Osteocyte (in vitro differentiated cells): Measurements from ENCODE around the gene FOXL3. TPM values are rescaled to one million over a fixed set of nuclear protein-coding genes. Genes with fewer than 3 reads are reported as not detected.

ENCODE experiments used
- DNase-seq: peaks from one replicate; pipeline ENCODE4 v3.0.0; 2021; ENCODE audit warnings: mixed read lengths; ENCODE audit not compliant: unreplicated experiment; ENCODE audit errors: extremely low spot score
- H3K27ac Mint-ChIP-seq: one replicate; pipeline ENCODE4 v1.8.0; 2021; ENCODE audit warnings: mild to moderate bottlenecking, mixed read lengths; ENCODE audit not compliant: unreplicated experiment
- H3K27me3 Mint-ChIP-seq: one replicate; pipeline ENCODE4 v1.8.0; 2021; ENCODE audit warnings: mixed read lengths; ENCODE audit not compliant: unreplicated experiment
- H3K36me3 Mint-ChIP-seq: one replicate; pipeline ENCODE4 v1.8.0; 2021; ENCODE audit warnings: mixed read lengths; ENCODE audit not compliant: unreplicated experiment
- H3K4me1 Mint-ChIP-seq: one replicate; pipeline ENCODE4 v1.8.0; 2021; ENCODE audit warnings: mixed read lengths; ENCODE audit not compliant: unreplicated experiment
- H3K4me3 Mint-ChIP-seq: one replicate; pipeline ENCODE4 v1.8.0; 2021; ENCODE audit warnings: mild to moderate bottlenecking, moderate library complexity, mixed read lengths; ENCODE audit not compliant: unreplicated experiment
- H3K9me3 Mint-ChIP-seq: one replicate; pipeline ENCODE4 v1.8.0; 2021; ENCODE audit warnings: mixed read lengths; ENCODE audit not compliant: unreplicated experiment
- CTCF ChIP-seq: fragments of 200-600 bp; sonication (generic); IDR thresholded peaks from 2 replicates; pipeline ENCODE4 v1.5.0; 2021; ENCODE audit warnings: antibody characterized with exemption, mild to moderate bottlenecking, moderate library complexity
- total RNA-seq: library from RNA; stranded (reverse); gene quantifications from 2 replicates; pipeline ENCODE4 v1.2.1, GENCODE V29; 2021

Gene FOXL3
- total RNA-seq, 1 donor from 2014 or later: not detected

- DNase-seq: no peak
- no peak overlapping the region for H3K4me3 Mint-ChIP-seq
- H3K36me3 Mint-ChIP-seq: peaks cover 47% of the 10 kb centered on the region
- no peaks in the 10 kb centered on the region for H3K4me1 Mint-ChIP-seq
- H3K27me3 Mint-ChIP-seq: no peaks in the 10 kb centered on the region
- TF ChIP-seq CTCF: no peak
- H3K27ac Mint-ChIP-seq: no peak overlapping the region
- no peaks in the 10 kb centered on the region for H3K9me3 Mint-ChIP-seq
Measured at GRCh38 chr7:259751-260405, 30.1 kb upstream of the FOXL3 start.

- H3K27ac Mint-ChIP-seq: no peak overlapping the region
- H3K27me3 Mint-ChIP-seq: no peaks in the 10 kb centered on the region
- TF ChIP-seq CTCF: no peak
- H3K4me1 Mint-ChIP-seq: no peaks in the 10 kb centered on the region
- H3K9me3 Mint-ChIP-seq: no peaks in the 10 kb centered on the region
- H3K36me3 Mint-ChIP-seq: peaks cover 39% of the 10 kb centered on the region
- no peak for DNase-seq
- no peak overlapping the region for H3K4me3 Mint-ChIP-seq
Measured at GRCh38 chr7:260441-261281, 29.3 kb upstream of the FOXL3 start.

DNA sequence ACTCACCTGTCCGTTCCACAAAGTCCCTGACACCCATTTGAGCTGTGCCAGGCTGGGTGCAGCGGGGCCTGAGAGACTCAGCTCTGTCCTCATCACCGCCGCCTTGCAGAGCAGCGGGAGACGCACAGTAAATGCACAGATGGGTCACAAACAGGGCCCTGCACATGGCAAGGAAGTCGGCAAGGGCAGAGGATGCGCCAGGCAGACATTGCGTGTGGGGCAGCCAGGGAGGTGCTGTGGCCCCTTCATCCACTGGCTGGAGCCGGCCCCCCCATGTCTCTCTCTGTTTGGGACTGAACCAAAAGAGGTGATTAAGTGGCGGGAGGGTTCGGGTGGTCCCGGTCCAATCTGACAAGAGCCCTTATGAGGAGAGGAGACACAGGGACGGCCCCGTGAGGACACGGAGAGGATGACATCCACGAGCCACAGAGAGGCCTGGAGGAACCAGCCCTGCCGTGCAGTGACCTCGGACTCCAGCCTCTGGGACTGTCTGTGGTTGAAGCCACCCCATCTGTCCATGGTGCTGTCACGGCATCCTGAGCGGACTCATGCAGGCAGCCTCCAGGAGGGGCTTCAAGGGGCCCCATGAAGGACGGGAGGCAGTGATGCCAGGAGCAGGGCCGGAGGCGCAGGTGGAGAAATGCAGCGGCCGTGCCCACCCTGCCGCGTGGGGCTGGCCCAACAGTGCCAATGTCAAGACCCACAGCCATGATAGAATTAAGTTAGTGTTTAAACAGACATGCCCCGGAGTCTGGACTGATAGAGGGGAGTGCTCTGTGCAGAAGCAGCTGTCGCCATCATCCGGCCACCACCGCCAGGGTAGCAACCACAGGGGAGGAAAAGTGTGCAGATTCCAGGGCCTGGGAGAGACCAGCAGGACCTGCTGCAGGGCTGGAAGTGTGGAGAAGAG lies 28.4 kb upstream of the FOXL3 start:
- no peaks in the 10 kb centered on the region for H3K4me1 Mint-ChIP-seq
- no peak for DNase-seq
- no peaks in the 10 kb centered on the region for H3K27me3 Mint-ChIP-seq
- no peaks in the 10 kb centered on the region for H3K9me3 Mint-ChIP-seq
- TF ChIP-seq CTCF: no peak
- H3K36me3 Mint-ChIP-seq: peaks cover 36% of the 10 kb centered on the region
- peak overlapping the region; percentile 47 for H3K27ac Mint-ChIP-seq
- H3K4me3 Mint-ChIP-seq: no peak overlapping the region

DNA sequence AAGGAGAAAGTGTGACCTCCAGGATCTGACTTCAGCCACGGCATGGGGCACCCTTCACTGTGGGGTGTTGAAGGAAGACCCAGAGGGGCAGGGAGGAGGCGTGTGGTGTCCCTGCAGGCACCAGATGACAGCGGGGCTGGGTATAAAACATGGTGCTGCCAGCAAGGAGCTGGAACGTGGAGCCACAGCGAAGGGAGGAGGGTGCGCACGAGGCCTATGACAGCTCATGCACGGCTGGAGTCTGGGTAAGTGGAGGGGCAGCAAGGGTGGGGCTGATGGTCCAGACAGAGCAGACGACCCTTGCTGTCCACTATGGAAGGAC lies 27.8 kb upstream of the FOXL3 start:
- Mint-ChIP-seq H3K36me3 (peaks cover 33% of the 10 kb centered on the region), H3K27me3 (no peaks in the 10 kb centered on the region), H3K4me3 (no peak overlapping the region), H3K9me3 (no peaks in the 10 kb centered on the region), H3K27ac (peak overlapping the region; percentile 47), H3K4me1 (no peaks in the 10 kb centered on the region)
- TF ChIP-seq CTCF: no peak
- no peak for DNase-seq
